ENCODE measurements around the gene PGK2. TPM values are rescaled to one million over a fixed set of nuclear protein-coding genes. Genes with fewer than 3 reads are reported as not detected.

The PGK2 gene
- total and polyA plus RNA-seq, 2 of the 8 experiments (the other 6 are each of a cell fraction or from before 2014, with no cell fraction given) = not detected

- no peak for TF ChIP-seq JUND (IDR thresholded peaks at IDR 0.05; ENCODE audit: low read length)
- TF ChIP-seq POU5F1 (IDR thresholded peaks at IDR 0.05; ENCODE audit: low read depth, low read length) = no peak
- TF ChIP-seq RXRA (IDR thresholded peaks at IDR 0.05; ENCODE audit: insufficient read depth, low read depth, low read length) = no peak
- TF ChIP-seq KDM5A (IDR thresholded peaks at IDR 0.05; ENCODE audit: low read length) = no peak
- TF ChIP-seq CHD2 (IDR thresholded peaks at IDR 0.05; ENCODE audit: low read length) = no peak
These were observed 19.1 kb upstream of the PGK2 start (continued) for GRCh38 chr6:49806145-49806544.

Data from H1 (cell line).